ENCODE results near the gene RPN2. TPM values are rescaled to one million over a fixed set of nuclear protein-coding genes. Genes with fewer than 3 reads are reported as not detected.

Gene RPN2
- total and polyA plus RNA-seq, 2 donors (not counting 3 experiments of a cell fraction or from before 2014, with no cell fraction given) = 283 to 530 TPM

DNA sequence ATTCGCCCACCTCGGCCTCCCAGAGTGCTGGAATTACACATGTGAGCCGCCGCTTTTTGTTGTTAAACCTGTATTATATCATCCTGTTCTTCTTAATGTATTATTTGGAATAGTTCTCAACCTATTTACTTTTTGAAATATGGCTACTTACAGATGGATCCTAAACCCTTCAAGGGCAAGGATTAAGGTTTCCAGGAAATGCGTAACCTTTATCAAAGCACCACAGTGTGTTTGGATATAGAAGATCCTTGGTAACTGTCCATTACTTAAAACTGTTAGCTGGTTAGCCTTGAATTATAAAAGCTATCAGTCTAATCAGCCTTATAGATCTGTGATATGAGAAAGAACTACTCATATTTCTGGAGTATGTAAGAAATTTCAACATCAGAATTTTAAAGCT, 12.3 kb upstream of the RPN2 start:
- Histone ChIP-seq H3K79me2 (ENCODE audit: control insufficient read depth, insufficient read depth, low read length) (no peaks in the 10 kb centered on the region), H3K4me1 (ENCODE audit: control insufficient read depth, extremely low read depth, insufficient read depth, low read length) (no peaks in the 10 kb centered on the region), H3K4me3 (replicated peaks in 1 of 3; ENCODE audit: insufficient read depth in 1 of 3, low read depth in 1 of 3, low read length in 3 of 3) (no peak overlapping the region), H3K4me2 (ENCODE audit: insufficient read depth, low read length) (no peak overlapping the region), H3K27me3 (ENCODE audit: control insufficient read depth in 2 of 2, insufficient read depth in 2 of 2, low read length in 2 of 2) (peaks cover 0 to 2% of the 10 kb centered on the region in 2 experiments), H3K9ac (replicated peaks; ENCODE audit: extremely low read depth, insufficient read depth, low read length) (no peak overlapping the region), H3K9me3 (replicated peaks; ENCODE audit: control insufficient read depth, insufficient read depth, low read length) (no peaks in the 10 kb centered on the region), H3K9me1 (replicated peaks; ENCODE audit: control insufficient read depth, extremely low read depth, insufficient read depth, low read length) (no peaks in the 10 kb centered on the region), H2AFZ (ENCODE audit: low read depth, low read length) (no peak overlapping the region), H3K36me3 (ENCODE audit: control insufficient read depth in 2 of 2, extremely low read depth in 1 of 2, insufficient read depth in 2 of 2, low read length in 2 of 2) (no peaks in the 10 kb centered on the region), H4K20me1 (replicated peaks; ENCODE audit: control insufficient read depth, extremely low read depth, insufficient read depth, low read length) (no peaks in the 10 kb centered on the region), H3K27ac (ENCODE audit: insufficient read depth, low read depth, low read length) (no peak overlapping the region)
- no peak for TF ChIP-seq POLR2AphosphoS5 (IDR thresholded peaks at IDR 0.05; ENCODE audit: insufficient read depth, low read depth, low read length)
- TF ChIP-seq POLR2A (IDR thresholded peaks at IDR 0.05; ENCODE audit: low read depth, low read length) = no peak
- no peak for TF ChIP-seq EZH2 (IDR thresholded peaks at IDR 0.05; ENCODE audit: borderline replicate concordance, low read depth, low read length, severe bottlenecking)
- TF ChIP-seq, protein P1, sequence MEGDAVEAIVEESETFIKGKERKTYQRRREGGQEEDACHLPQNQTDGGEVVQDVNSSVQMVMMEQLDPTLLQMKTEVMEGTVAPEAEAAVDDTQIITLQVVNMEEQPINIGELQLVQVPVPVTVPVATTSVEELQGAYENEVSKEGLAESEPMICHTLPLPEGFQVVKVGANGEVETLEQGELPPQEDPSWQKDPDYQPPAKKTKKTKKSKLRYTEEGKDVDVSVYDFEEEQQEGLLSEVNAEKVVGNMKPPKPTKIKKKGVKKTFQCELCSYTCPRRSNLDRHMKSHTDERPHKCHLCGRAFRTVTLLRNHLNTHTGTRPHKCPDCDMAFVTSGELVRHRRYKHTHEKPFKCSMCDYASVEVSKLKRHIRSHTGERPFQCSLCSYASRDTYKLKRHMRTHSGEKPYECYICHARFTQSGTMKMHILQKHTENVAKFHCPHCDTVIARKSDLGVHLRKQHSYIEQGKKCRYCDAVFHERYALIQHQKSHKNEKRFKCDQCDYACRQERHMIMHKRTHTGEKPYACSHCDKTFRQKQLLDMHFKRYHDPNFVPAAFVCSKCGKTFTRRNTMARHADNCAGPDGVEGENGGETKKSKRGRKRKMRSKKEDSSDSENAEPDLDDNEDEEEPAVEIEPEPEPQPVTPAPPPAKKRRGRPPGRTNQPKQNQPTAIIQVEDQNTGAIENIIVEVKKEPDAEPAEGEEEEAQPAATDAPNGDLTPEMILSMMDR (IDR thresholded peaks at IDR 0.05; ENCODE audit: extremely low read depth in 1 of 2, insufficient read depth in 1 of 2, low read depth in 1 of 2, low read length in 2 of 2) = no peak
- no peak for TF ChIP-seq GATA2 (IDR thresholded peaks at IDR 0.05; ENCODE audit: insufficient read depth, insufficient read length, low read depth, low read length)
- no peak for TF ChIP-seq JUN (IDR thresholded peaks at IDR 0.05; ENCODE audit: borderline replicate concordance, insufficient read depth, insufficient read length, low read depth)
- no peak for TF ChIP-seq FOS (IDR thresholded peaks at IDR 0.05; ENCODE audit: borderline replicate concordance, insufficient read depth, low read length)
- TF ChIP-seq, protein P2, sequence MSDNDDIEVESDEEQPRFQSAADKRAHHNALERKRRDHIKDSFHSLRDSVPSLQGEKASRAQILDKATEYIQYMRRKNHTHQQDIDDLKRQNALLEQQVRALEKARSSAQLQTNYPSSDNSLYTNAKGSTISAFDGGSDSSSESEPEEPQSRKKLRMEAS (IDR thresholded peaks at IDR 0.05; ENCODE audit: insufficient read depth, insufficient read length) = no peak
- TF ChIP-seq MYC (IDR thresholded peaks at IDR 0.05; ENCODE audit: low read depth, low read length) = no peak
- intact Hi-C loops (cut with micrococcal nuclease) = no loop called here
- dilution Hi-C loops (cut with MboI; ENCODE audit: extremely low pct_ligation_motif_present, low sequenced_read_pairs) = no loop called here
- no TSS peak for BruUV-seq (replicated peaks)
- DNase-seq (ENCODE audit: low read depth, low spot score) = no peak
- no peak for FAIRE-seq
- ChIA-PET CTCF (interaction anchor here (0.8 to 1.1 kb wide), 4 partner anchors 11 to 35 kb away, joined by 3 to 4 read pairs (median 4); no protein-coding TSS in a partner anchor), POLR2A (no interaction called here)
